A204.1 (cell line): ENCODE measurements around the gene PRSS1.
A peak's percentile ranks its signal among the peaks of the same experiment; 100 is the strongest.
"Not testable (repeated sequence)": the region's sequence is repeated elsewhere in the genome, so short reads cannot be mapped to it uniquely, and the experiment has no call there.

Source experiments
- FAIRE-seq: peaks from 2 replicates; lab custom pipeline; 2012; peaks lifted over from hg19 to GRCh38; lab: Jason Lieb, UNC

Gene PRSS1

DNA sequence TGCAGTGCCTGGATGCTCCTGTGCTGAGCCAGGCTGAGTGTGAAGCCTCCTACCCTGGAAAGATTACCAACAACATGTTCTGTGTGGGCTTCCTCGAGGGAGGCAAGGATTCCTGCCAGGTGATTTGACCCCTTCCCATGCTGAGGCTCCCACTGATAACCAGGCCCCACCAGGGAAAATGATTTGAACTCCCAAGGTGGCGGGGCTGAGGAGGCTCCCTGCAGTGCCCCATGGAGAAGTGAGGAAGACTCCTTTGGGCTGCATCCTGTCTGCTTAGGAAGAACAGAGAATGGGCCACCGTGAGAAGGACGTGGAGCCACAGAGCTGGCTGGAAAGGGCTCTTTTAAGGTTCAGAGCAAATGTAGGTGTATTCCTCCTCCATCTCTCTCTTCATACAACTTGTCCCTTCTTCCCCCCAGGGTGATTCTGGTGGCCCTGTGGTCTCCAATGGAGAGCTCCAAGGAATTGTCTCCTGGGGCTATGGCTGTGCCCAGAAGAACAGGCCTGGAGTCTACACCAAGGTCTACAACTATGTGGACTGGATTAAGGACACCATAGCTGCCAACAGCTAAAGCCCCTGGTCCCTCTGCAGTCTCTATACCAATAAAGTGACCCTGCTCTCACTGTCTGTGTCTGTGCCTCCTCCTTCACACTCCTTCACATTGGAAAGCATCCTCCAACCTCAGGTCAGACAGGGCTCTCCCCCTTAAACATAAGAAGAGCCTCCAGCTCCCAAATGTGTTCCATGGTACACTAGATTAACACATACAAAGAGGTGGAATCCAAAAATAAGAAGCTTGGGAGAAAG is 24.9 kb downstream of the PRSS1 start:
- no peak for FAIRE-seq

DNA sequence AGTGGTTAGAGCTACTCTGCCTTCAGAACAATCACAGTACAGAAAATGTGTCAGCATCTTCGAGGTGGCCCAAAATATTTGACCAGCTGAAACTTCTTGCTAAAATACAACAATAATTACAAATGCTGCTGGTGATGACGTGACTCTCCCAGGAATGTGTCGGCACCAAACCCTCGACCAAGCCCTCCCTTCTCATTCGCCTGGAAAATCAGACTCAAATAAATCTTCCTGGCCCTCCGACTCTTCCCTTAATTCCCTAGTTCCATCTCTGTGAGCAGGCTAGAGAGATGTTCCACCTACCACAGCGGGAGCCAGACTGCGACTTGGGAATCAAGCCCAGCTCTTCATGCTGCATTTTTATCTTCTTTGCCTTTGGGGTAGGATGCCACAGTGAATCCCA is 25.6 kb downstream of the PRSS1 start:
- no peak for FAIRE-seq

DNA sequence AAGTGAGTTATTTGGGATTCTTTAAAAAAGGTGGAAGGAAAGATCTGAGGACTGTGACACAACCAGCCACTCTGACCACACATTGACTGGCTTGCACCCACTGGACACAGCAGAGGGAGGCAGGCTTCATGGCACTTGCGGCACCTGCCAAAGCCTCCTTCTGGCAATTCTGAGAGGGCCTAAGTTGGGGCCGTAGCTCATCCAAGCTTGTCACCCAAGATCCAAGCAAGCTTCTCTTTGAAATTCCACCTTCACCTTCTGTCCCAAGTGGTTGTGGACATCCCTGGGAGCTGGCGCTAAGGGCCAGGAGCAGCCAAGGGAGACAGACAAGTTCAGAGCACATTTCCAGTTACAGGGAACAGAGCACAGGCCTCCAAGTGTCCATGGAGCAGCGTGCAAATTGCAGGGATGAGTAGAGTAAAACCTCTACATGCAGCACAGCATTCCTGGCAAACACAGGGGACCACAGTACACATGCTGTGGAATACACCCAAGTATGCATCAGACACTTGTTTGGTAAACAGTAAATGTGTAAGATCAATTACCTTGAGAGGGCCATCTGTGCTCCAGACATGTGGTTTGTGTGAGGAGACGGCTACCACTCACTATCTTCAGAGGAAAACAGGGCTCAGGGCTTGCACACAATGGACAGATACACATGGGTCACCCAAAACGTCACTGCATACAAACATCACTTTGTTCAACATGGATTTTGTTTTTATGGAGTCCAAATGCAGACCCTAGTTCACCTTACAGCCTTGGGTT is 26.3 kb downstream of the PRSS1 start:
- FAIRE-seq, result not testable (repeated sequence)

DNA sequence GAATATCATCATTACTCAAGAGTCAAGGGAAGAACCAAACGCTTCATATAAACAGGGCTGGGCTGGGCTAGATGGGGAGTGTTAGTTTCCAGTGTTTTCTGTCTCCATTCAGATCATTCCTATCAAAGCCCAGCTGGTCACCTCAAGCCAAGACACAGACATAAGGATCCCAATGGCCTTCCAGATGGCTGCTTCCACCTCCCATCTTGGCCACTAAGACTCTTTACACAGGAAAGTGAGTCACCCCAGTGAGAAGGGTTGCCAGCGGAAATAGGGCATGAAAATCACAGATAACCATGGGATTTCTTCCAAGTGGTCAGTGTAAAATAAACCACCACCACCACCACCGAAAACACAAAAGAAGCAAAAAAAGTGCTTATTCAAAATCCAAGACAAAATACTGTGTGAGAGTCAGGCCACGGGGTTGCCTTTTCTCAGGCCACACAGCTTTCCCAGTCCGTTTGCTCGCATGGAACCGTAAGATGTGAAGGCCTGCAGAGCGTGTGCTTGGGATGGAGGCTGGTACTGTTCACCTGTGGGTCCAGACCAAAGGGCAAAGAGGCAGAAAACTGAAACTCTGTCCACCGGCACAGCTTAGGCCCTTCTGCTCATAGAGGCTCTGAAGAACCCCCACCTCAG is 27.1 kb downstream of the PRSS1 start:
- FAIRE-seq, result no peak

DNA sequence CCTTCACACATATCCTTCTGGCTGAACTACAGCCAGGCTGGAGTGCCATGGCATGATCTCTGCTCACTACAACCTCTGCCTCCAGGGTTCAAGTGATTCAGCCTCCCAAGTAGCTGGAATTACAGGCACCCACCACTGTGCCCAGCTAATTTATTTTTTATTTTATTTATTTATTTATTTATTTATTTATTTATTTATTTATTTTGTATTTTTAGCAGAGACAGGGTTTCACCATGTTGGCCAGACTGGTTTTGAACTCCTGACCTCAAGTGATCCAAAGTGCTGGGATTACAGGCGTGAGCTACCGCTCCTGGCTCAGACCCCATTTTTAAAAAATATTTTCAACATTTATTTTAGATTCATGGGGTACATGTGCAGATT is 27.6 kb downstream of the PRSS1 start:
- not testable (repeated sequence) for FAIRE-seq

DNA sequence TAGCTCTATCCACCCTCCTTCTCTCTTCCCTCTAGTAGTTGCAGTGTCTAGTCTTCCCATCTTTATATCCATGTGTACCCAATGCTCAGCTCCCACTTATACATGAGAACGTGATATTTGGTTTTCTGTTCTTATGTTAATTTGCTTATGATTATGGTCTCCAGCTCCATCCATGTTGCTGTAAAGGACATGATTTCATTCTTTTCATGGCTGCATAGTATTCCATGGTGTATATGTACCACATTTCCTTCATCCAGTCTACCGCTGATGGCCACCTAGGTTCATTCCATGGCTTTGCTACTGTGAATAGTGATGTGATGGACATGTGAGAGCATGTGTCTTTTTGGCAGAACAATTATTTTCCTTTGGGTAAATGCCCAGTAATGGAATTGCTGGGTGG is 28.0 kb downstream of the PRSS1 start:
- FAIRE-seq, result no peak

DNA sequence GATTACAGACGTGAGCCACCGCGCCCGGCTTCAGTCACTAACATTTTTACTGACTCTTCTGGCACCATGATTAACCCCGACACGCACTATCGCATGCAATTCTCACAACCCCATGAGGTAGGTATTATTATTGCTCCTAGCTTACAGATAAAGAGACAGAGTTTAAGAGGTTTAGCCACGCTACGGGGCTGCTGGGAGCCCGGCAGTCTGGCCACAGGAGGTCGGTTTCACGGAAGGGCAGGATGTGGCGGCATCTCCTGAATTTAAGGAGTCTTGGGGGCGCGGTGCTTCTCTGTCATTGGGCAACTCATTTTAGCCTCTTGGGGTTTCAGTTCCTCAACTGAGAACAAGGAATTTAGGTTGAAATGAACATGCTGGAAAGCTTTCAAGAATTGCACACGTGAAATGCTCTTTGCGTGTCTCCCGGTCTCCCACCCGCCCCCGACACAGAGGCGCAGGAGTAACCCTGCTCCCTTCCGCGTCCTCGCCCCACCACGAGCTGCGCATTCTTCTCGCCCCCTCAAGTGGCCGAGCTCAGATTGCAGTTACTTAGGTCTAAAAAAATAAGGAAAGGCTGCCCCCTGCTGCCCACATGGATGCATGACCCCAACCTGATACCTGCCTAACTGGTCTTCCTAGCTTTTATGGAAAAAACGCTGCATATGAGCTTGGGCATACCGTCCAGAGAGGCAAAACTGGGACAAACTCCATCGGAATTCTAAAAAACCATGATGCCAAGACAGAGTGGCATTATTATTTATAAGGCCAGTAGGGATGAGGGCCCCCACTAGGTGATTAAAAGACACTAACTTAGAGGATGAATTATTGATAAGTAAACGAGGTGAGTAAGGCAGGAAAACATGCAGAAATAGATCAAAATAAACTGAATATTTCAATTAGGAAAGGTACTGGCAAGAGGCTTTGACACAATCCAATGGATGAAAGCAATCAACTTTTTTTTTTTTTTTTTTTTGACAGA is 33.9 kb downstream of the PRSS1 start:
- peak; percentile 82 for FAIRE-seq

DNA sequence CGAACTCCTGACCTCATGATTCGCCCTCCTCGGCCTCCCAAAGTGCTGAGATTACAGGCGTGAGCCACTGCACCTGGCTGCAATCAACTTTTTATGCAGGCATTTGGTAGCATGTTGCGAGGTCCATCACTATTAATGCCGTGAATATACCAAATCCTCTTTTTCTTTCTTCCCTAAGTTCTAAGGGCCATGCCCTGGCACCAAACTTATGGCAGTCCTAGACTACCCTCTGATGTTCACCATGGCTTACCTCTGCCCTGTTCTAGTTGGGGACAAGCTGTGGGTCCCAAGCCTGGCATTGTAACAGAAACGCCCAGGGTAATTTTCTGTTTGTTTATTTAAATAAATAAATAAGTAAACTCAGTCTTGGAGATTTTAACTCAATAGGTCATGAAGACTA is 34.8 kb downstream of the PRSS1 start:
- FAIRE-seq, result no peak

DNA sequence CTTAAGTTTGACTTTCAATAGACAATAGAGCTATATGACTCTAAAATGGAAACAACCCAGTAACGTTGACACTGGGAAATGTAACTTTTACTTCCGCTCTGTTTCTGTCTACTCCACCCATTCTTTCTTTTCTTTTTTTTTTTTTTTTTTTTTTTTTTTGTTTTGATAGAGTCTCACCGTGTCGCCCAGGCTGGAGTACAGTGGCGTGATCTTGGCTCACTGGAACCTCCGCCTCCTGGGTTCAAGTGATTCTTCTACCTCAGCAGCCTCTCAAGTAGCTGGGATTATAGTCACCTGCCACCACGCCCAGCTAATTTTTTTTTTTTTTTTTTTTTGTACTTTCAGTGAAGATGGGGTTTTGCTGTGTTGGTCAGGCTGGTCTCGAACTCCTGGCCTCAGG is 35.4 kb downstream of the PRSS1 start:
- no peak for FAIRE-seq

DNA sequence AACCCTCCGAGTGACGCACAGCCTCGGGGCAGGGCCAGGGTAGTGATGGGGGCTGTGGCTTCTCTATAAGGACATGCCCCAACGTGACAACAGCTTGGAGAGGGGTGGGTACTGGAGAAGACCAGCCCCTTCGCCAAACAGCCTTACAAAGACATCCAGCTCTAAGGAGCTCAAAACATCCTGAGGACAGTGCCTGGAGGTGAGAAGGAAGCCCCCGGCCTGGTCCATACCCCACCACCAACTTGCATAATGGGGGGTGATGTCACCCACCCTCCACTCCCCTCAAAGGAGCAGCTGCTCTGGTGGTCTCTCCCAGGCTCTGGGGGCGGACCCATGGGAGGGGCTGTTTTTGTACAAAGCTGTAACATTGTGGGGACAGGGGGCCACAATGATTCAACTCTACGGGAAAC is 36.6 kb downstream of the PRSS1 start:
- FAIRE-seq, result no peak

DNA sequence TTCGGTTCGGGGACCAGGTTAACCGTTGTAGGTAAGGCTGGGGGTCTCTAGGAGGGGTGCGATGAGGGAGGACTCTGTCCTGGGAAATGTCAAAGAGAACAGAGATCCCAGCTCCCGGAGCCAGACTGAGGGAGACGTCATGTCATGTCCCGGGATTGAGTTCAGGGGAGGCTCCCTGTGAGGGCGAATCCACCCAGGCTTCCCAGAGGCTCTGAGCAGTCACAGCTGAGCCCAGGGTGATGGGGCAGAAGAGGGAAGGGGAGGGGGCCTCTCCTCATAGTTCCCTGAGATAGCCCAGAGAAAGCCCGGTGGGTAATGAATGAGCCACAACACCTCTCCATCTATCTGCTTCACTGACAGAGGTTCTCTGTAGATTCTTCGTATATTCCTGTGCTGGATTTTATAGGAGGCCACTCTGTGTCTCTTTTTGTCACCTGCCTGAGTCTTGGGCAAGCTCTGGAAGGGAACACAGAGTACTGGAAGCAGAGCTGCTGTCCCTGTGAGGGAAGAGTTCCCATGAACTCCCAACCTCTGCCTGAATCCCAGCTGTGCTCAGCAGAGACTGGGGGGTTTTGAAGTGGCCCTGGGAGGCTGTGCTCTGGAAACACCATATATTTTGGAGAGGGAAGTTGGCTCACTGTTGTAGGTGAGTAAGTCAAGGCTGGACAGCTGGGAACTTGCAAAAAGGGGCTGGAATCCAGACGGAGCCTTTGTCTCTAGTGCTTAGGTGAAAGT is 37.9 kb downstream of the PRSS1 start:
- FAIRE-seq, result no peak

DNA sequence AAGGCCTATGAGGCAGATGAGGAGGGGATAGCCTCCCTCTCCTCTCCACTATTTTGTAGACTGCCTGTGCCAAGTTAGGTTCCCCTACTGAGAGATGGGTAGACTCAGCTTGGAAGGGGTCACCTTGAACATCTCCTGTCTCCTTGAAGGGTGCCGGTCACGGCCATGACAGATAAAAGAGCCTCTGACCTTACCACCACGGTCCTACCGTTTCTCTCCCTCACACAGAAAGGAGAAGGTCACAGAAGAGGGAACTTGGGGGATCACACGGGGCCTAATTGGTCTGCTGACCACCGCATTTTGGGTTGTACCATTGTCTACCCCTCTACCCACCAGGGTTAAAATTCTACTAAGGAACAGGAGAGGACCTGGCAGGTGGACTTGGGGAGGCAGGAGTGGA is 38.5 kb downstream of the PRSS1 start:
- no peak for FAIRE-seq

DNA sequence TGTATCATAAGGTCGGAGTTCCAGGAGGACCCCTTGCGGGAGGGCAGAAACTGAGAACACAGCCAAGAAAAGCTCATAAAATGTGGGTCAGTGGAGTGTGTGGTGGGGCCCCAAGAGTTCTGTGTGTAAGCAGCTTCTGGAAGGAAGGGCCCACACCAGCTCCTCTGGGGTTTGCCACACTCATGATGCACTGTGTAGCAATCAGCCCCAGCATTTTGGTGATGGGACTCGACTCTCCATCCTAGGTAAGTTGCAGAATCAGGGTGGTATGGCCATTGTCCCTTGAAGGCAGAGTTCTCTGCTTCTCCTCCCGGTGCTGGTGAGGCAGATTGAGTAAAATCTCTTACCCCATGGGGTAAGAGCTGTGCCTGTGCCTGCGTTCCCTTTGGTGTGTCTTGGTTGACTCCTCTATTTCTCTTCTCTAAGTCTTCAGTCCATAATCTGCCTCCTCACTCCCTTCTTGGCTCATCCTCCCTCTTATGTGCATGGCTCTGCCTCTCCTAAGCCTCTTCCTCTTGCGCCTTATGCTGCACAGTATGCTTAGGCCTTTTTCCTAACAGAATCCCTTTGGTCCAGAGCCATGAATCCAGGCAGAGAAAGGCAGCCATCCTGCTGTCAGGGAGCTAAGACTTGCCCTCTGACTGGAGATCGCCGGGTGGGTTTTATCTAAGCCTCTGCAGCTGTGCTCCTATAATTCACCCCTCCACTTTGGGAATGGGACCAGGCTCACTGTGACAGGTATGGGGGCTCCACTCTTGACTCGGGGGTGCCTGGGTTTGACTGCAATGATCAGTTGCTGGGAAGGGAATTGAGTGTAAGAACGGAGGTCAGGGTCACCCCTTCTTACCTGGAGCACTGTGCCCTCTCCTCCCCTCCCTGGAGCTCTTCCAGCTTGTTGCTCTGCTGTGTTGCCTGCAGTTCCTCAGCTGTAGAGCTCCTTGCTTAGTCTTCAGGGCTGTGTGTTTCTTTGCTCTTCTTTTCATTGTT is 39.3 kb downstream of the PRSS1 start:
- FAIRE-seq, result no peak

DNA sequence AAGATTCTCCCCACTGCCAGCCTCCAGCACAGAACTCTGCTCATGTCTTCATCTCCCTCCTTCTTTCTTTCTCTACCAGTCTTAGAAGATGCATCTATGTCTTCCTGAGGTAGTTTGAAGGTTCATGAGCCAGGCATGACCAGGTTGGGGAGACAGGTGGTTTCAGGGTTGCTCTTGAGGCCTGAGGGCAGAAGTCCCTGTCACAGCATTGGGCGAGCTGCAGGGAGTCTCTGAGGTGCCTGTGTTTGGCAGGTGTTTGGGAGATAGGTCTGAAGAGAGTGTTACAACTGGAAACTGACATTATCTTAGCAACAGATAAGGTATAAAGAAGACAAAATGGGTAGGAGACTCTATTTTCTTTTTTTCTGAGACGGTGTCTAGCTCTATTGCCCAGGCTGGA is 40.2 kb downstream of the PRSS1 start:
- no peak for FAIRE-seq

DNA sequence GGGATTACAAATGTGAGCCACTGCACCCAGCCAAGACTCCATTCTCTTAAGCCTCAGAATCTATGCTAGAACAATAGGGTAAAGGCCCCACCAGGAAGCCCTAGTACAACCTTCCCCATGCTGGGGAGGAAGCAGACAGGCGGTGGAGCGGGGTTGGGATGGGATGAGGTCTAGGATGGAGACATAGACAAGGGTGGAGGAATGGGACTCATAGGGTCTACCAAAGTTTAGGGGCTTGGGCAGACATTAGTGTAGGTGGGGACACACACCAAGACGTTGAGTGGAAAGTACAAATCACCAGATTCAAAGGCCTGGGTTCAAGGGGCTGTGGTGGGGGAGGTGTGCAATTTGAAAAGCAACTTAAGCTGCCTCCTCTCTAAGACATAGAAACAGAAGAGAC is 40.8 kb downstream of the PRSS1 start:
- no peak for FAIRE-seq

DNA sequence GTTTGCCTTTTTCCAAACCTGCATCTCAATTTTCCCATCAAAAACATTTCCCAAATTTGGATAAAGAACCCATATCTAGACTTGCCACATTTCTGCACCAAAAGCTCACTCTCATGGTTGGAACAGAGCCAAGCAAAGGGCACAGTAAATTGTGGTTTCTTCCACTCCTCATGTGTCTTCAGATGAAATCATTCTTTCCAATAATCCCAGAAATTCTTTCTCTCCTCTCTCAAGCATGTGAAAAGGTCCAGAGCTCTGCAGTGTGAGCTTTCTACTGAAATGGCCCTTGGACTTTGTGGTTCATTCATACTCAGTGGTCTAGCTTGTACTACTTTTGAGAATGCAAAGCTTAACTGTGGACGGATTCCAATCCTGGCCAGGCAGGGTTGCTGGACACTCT is 41.3 kb downstream of the PRSS1 start:
- no peak for FAIRE-seq

DNA sequence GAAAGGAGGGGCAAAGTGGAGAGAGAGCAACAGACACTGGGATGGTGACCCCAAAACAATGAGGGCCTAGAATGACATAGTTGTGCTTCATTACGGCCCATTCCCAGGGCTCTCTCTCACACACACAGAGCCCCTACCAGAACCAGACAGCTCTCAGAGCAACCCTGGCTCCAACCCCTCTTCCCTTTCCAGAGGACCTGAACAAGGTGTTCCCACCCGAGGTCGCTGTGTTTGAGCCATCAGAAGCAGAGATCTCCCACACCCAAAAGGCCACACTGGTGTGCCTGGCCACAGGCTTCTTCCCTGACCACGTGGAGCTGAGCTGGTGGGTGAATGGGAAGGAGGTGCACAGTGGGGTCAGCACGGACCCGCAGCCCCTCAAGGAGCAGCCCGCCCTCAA is 42.2 kb downstream of the PRSS1 start:
- FAIRE-seq, result no peak

DNA sequence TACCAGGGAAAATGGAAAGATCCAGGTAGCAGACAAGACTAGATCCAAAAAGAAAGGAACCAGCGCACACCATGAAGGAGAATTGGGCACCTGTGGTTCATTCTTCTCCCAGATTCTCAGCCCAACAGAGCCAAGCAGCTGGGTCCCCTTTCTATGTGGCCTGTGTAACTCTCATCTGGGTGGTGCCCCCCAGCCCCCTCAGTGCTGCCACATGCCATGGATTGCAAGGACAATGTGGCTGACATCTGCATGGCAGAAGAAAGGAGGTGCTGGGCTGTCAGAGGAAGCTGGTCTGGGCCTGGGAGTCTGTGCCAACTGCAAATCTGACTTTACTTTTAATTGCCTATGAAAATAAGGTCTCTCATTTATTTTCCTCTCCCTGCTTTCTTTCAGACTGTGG is 42.9 kb downstream of the PRSS1 start:
- FAIRE-seq, result no peak

DNA sequence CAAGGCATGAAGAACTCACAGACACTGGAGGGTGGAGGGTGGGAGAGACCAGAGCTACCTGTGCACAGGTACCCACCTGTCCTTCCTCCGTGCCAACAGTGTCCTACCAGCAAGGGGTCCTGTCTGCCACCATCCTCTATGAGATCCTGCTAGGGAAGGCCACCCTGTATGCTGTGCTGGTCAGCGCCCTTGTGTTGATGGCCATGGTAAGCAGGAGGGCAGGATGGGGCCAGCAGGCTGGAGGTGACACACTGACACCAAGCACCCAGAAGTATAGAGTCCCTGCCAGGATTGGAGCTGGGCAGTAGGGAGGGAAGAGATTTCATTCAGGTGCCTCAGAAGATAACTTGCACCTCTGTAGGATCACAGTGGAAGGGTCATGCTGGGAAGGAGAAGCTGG is 43.3 kb downstream of the PRSS1 start:
- FAIRE-seq, result no peak

DNA sequence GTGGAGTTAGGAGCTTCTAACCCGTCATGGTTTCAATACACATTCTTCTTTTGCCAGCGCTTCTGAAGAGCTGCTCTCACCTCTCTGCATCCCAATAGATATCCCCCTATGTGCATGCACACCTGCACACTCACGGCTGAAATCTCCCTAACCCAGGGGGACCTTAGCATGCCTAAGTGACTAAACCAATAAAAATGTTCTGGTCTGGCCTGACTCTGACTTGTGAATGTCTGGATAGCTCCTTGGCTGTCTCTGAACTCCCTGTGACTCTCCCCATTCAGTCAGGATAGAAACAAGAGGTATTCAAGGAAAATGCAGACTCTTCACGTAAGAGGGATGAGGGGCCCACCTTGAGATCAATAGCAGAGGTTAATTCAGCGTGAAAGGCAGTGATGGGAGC is 43.9 kb downstream of the PRSS1 start:
- FAIRE-seq, result no peak
